ENCODE measurements around the gene OR4F6.

GRCh38 chr15:101810456-101810855, 7.1 kb downstream of the OR4F6 start:
- TF ChIP-seq, protein P1, sequence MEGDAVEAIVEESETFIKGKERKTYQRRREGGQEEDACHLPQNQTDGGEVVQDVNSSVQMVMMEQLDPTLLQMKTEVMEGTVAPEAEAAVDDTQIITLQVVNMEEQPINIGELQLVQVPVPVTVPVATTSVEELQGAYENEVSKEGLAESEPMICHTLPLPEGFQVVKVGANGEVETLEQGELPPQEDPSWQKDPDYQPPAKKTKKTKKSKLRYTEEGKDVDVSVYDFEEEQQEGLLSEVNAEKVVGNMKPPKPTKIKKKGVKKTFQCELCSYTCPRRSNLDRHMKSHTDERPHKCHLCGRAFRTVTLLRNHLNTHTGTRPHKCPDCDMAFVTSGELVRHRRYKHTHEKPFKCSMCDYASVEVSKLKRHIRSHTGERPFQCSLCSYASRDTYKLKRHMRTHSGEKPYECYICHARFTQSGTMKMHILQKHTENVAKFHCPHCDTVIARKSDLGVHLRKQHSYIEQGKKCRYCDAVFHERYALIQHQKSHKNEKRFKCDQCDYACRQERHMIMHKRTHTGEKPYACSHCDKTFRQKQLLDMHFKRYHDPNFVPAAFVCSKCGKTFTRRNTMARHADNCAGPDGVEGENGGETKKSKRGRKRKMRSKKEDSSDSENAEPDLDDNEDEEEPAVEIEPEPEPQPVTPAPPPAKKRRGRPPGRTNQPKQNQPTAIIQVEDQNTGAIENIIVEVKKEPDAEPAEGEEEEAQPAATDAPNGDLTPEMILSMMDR (IDR thresholded peaks at IDR 0.05), result no peak
- no peak for TF ChIP-seq EZH2 (IDR thresholded peaks at IDR 0.05; ENCODE audit: borderline replicate concordance, insufficient read depth, low read depth, low read length, poor library complexity, severe bottlenecking)

All from B cell (primary cell).